Tongue (tissue), 2 donors: ENCODE measurements around the gene SHROOM3. TPM values are rescaled to one million over a fixed set of nuclear protein-coding genes. Genes with fewer than 3 reads are reported as not detected.

Experiments
- DNase-seq: peaks from one replicate; pipeline ENCODE4 v3.0.0-alpha.2; 2015
- total RNA-seq: library from RNA; depleted of rRNA; stranded (reverse); fragments of >200 nt; gene quantifications from one replicate; pipeline ENCODE4 v1.2.3, GENCODE V29; 2014

The SHROOM3 gene
- total RNA-seq, 1 donor from 2014 or later: 17.5 TPM

- DNase-seq: no peak
These were observed 346.9 kb downstream of the SHROOM3 start for GRCh38 chr4:76781698-76782595.

- no peak for DNase-seq
These were observed 347.8 kb downstream of the SHROOM3 start for GRCh38 chr4:76782837-76783236.

DNA sequence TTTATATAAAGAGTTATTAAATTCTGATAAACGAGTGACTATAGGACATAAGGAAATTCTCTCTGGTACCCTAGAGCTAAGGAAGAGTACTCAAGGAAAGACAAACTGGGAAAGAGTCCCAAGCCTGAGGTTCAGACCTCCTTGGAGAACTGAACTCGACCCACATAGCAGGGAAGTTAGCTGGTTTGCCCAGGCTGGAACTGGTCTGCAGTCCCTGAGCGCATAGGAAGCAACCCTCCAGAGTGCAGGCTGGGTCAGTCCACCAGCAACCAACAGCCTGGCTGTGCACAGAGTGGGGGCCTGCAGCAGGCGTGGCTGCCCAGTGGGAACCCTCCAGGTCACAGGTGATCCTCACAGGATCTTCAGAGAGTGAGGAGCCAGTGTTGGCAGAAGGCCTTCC is 348.8 kb downstream of the SHROOM3 start:
- DNase-seq: no peak

GRCh38 chr4:76784237-76784636 is 349.2 kb downstream of the SHROOM3 start:
- DNase-seq: no peak

DNA sequence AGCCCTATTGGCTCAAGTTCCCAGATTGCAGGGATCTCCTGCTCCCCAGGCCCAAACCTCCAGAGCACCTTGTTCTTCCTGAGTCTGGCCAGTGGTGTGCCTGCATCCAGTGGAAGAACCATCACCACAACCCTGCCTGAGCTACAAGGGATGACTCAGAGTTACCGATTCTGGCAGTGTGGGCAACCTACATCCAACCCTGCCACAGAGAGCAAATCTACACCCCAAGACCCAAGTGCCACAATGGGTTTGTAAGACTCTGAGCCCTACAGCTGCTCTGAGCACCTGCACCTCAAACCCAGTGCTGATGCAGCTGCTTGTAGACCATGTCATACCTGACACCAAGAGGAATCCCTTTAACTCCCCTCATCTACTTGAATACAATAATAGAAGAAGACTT is 352.9 kb downstream of the SHROOM3 start:
- DNase-seq: no peak

GRCh38 chr4:76790377-76790776 is 355.3 kb downstream of the SHROOM3 start:
- DNase-seq: no peak

DNA sequence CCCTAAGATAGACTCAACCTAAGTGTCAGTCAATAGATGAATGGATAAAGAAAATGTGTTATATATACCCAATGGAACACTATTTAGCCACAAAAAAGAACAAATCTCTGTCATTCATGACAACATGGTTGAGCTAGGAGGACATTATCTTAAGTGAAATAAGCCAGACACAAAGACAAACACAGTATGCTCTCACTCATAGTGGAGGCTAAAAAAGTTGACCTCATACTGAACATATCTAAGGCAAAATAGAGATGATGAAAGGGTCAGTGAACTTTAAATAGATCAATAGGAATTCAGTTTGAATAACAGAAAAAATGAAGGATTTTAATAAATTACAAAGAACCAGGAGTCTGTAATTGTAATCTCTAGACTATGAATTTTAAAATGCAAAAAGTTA is 356.4 kb downstream of the SHROOM3 start:
- DNase-seq: no peak

DNA sequence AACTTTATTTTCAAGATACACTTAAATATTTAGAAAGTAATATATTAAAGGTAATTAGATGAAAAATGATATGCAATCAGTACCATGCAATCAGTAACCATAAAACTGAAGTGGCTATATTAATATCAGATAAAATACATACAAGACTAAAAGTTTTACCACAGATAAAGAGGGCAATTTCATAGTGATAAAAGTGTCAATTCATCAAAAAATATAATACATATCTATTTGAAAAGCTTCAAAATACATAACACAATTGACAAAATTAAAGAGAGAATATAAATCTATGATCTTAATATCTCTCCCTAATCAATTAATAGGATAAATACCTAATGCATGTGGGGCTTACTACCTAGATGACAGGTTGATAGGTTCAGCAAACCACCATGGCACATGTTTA is 357.4 kb downstream of the SHROOM3 start:
- DNase-seq: no peak

DNA sequence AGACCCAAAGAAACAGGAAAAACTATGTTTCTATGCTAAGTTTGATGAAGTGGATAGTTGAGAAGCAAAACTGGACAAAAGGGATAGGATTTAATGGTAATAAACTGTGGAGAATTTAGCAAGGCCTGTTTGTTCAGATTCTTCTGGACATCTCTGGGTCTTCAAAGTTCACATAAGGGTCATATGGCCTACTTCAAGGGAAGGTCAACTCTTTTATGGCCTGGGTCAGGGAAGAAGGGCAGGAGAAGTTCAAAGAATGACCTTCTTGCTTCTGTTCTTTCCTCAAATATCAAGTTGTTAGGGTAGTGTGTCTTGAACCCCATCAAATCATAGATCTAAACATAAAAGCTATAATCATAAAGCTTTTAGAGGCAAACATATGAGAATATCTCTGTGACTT is 360.2 kb downstream of the SHROOM3 start:
- no peak for DNase-seq

- no peak for DNase-seq
These were observed 364.1 kb downstream of the SHROOM3 start for GRCh38 chr4:76799140-76799539.

GRCh38 chr4:76799718-76800117 is 364.7 kb downstream of the SHROOM3 start:
- no peak for DNase-seq

GRCh38 chr4:76800902-76801301 is 365.9 kb downstream of the SHROOM3 start:
- DNase-seq: no peak

- DNase-seq: peak; percentile 33
These were observed 366.7 kb downstream of the SHROOM3 start for GRCh38 chr4:76801621-76802235.

DNA sequence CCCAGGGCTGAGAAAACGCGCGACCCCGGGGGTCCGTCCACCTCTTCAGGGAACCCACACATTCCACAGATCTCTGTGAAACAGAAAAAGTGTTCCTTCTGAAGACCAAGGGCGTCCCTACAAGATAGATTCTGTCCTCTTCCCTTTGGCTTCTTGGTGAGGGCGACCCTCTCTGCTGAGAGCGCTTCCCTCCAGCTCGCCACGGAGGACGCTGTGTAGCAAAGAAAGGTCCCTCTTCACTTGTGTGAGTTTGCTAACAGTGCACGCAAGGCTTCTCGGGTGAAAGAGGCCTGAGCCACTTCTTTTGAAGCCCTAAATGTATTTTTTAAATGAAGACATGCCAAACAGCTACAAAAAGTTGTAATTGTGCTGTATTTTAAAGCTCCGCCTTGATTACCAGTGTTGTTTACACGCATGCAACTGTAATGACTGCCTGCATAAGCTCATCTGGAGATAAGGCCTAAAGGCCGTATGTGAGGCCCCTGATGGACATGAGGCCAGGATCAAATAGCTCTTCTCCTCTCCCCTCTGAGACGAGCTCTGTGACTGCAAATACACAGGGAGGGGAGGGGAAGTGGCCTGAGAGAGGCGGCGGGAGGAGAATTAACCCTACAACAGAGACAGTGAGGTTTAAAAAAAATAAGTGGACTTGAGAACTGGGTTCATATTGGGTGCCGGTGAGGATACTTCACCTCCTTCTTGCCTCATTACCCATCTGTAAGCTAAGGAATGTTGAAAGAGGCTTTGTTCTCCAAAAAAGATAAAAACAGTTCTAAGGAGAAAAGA is 367.4 kb downstream of the SHROOM3 start:
- peak; percentile 37 for DNase-seq

- DNase-seq: peak; percentile 43
These were observed 368.5 kb downstream of the SHROOM3 start for GRCh38 chr4:76803522-76803921.

GRCh38 chr4:76804096-76804495 is 369.1 kb downstream of the SHROOM3 start:
- DNase-seq: no peak

DNA sequence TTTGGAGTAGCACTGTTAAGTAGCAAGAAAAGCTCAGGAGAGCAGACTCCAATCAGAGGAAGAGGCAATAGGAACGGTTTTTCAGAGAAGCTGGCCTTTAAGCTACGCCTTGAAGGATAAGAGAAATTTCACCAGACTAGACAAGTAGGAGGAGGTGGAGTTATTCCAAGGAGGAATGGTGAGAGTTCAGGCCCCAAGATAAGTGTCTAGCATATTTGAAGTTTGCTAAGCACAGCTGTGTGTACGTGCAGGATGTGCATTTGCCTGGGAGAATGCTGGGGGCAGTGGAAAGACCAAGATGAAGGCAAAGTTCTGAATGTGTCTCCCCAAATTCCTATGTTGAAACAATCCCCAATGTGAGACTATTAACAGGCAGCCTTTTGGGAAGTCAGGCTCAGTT is 371.3 kb downstream of the SHROOM3 start:
- DNase-seq: no peak

DNA sequence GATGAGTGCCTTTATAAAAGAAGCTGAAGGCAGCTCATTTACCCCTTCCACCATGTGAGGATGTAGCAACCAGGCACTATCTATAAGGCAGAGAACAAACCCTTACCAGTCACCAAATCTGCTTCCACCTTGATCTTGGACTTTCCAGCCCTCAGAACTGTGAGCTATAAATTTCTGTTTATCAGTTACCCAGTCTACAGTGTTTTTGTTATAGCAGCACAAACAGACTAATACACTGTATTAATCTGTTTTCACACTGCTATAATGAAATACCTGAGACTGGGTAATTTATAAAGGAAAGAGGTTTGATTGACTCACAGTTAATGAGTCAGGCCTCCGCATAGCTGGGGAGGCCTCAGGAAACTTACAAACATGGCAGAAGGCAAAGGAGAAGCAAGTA is 371.7 kb downstream of the SHROOM3 start:
- no peak for DNase-seq

- DNase-seq: no peak
These were observed 374.7 kb downstream of the SHROOM3 start for GRCh38 chr4:76809594-76810305.

GRCh38 chr4:76811604-76812412 is 376.8 kb downstream of the SHROOM3 start:
- DNase-seq: peak; percentile 90

DNA sequence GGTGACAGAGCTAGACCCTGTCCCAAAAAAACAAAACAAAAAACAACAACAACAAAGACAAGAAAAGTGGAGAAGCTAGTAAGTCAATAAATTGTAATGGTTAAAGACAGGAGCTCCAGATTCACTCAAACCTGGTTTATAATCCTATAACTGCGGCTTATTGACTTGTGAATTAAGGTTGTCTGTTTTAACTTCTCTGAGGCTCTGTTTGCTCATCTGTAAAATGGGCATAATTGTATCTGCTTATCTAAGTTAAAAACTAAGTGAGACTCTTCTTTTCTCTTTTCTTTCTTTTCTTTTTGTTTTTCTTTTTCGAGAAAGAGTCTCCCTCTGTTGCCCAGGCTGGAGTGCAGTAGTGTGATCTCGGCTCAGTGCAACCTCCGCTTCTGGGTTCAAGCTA is 378.0 kb downstream of the SHROOM3 start:
- no peak for DNase-seq
